Upper lobe of left lung (tissue), 6 donors: ENCODE data around the gene DOHH. TPM values are rescaled to one million over a fixed set of nuclear protein-coding genes. Genes with fewer than 3 reads are reported as not detected.

ENCODE experiments used
- ATAC-seq, 2 donors: fragments of 200-7000 bp; cut with Tn5 transposase; one replicate each; pipeline ENCODE4 v1.9.1; 2022; ENCODE audit warnings: mild to moderate bottlenecking in 2 of 2, moderate library complexity in 2 of 2; ENCODE audit not compliant: low FRiP score in 2 of 2
- DNase-seq, 2 donors: peaks; one replicate each; pipeline ENCODE4 v3.0.0-alpha.2; 2019 to 2020
- H3K27ac ChIP-seq, 4 donors: fragments of 200-600 bp; sonication (generic); one replicate each; pipeline ENCODE4 v1.5.1; 2016 to 2019
- H3K27me3 ChIP-seq, 4 donors: fragments of 200-600 bp; sonication (generic); one replicate each; pipeline ENCODE4 v1.5.1; 2017 to 2019
- H3K36me3 ChIP-seq, 4 donors: fragments of 200-600 bp; sonication (generic); one replicate each; pipeline ENCODE4 v1.5.1; 2016 to 2019
- H3K4me1 ChIP-seq, 4 donors: fragments of 200-600 bp; sonication (generic); one replicate each; pipeline ENCODE4 v1.5.1; 2018 to 2019
- H3K4me3 ChIP-seq, 4 donors: fragments of 200-600 bp; sonication (generic); one replicate each; pipeline ENCODE4 v1.5.1; 2017 to 2019; ENCODE audit warnings: mild to moderate bottlenecking in 2 of 4, moderate library complexity in 1 of 4
- H3K9me3 ChIP-seq, 4 donors: fragments of 200-600 bp; sonication (generic); one replicate each; pipeline ENCODE4 v1.5.1; 2018 to 2019
- CTCF ChIP-seq, 6 experiments: fragments of 450-650 bp in 4 of 6; fragments of 200-600 bp in 2 of 6; sonication (generic) in 2 of 6; IDR thresholded peaks; one replicate each; pipeline ENCODE4 v1.5.1; 2016 to 2019; ENCODE audit warnings: antibody characterized with exemption in 6 of 6
- EP300 ChIP-seq, 4 donors: sonication (generic); formaldehyde crosslinking; IDR thresholded peaks; one replicate each; pipeline ENCODE4 v1.5.1; 2017; ENCODE audit warnings: antibody characterized with exemption in 4 of 4, control low read depth in 2 of 4
- POLR2A ChIP-seq, 4 donors: fragments of 450-650 bp; IDR thresholded peaks; one replicate each; pipeline ENCODE4 v1.5.1; 2016 to 2017; ENCODE audit warnings: antibody characterized with exemption in 4 of 4, mild to moderate bottlenecking in 2 of 4
- POLR2AphosphoS5 ChIP-seq, 2 donors: sonication (generic); formaldehyde crosslinking; IDR thresholded peaks; one replicate each; pipeline ENCODE4 v1.5.1; 2017; ENCODE audit warnings: antibody characterized with exemption in 2 of 2
- WGBS, 2 donors: methylation state at CpG; one replicate each; pipeline ENCODE4 v1.1.5; 2017 to 2018; 5-methylcytosine and 5-hydroxymethylcytosine counted together
- total RNA-seq, 6 donors: library from RNA; depleted of rRNA in 4 of 6; stranded (reverse); fragments of >200 nt in 4 of 6; gene quantifications; one replicate each; pipeline versions ENCODE4 v1.1.0 to v1.2.1, GENCODE V29; 2016 to 2021
- donor health status: DM: no; HTN: no; CAD: no; lungs with moderate emphysema.
- donor health status: DM: no; HTN: yes; CAD: no; lungs with severe emphysema.

The DOHH gene
- total RNA-seq, 6 donors from 2014 or later: 13.3 to 26.8 (median 17.3) TPM

- peaks cover 6 to 15% (median 10%) of the 10 kb centered on the region in 4 donors for H3K4me1 ChIP-seq
- TF ChIP-seq POLR2AphosphoS5 (IDR thresholded peaks at IDR 0.05): no peak
- TF ChIP-seq EP300 (IDR thresholded peaks at IDR 0.05): no peak
- TF ChIP-seq POLR2A (IDR thresholded peaks at IDR 0.05): no peak
- no peak for TF ChIP-seq CTCF (IDR thresholded peaks at IDR 0.05)
- ATAC-seq (no peak), DNase-seq (no peak)
- 86 to 97% methylated on average over 2 of the region's 2 CpGs for WGBS, 2 donors
- no peak overlapping the region for H3K27ac ChIP-seq
- H3K27me3 ChIP-seq: no peaks in the 10 kb centered on the region
- no peaks in the 10 kb centered on the region for H3K9me3 ChIP-seq
- no peak overlapping the region for H3K4me3 ChIP-seq
- peaks cover 3 to 36% (median 23%) of the 10 kb centered on the region in 4 donors for H3K36me3 ChIP-seq
These were observed 18.2 kb upstream of the DOHH start for GRCh38 chr19:3518659-3519058.

GRCh38 chr19:3518255-3518654, 17.8 kb upstream of the DOHH start:
- DNase-seq (peak in 1 of 2 donors; percentile 43), ATAC-seq (no peak)
- H3K4me1 ChIP-seq: peaks cover 6 to 15% (median 10%) of the 10 kb centered on the region in 4 donors
- TF ChIP-seq POLR2A (IDR thresholded peaks at IDR 0.05): no peak
- no peak for TF ChIP-seq POLR2AphosphoS5 (IDR thresholded peaks at IDR 0.05)
- no peak for TF ChIP-seq CTCF (IDR thresholded peaks at IDR 0.05)
- TF ChIP-seq EP300 (IDR thresholded peaks at IDR 0.05): no peak
- WGBS, 2 donors: 86 to 95% methylated on average over 9 to 10 of the region's 10 CpGs
- H3K9me3 ChIP-seq: no peaks in the 10 kb centered on the region
- H3K27me3 ChIP-seq: no peaks in the 10 kb centered on the region
- H3K4me3 ChIP-seq: no peak overlapping the region
- H3K36me3 ChIP-seq: peaks cover 3 to 32% (median 19%) of the 10 kb centered on the region in 4 donors
- no peak overlapping the region for H3K27ac ChIP-seq

GRCh38 chr19:3517638-3518037, 17.2 kb upstream of the DOHH start:
- Histone ChIP-seq H3K27ac (no peak overlapping the region), H3K9me3 (no peaks in the 10 kb centered on the region), H3K4me3 (no peak overlapping the region), H3K27me3 (no peaks in the 10 kb centered on the region), H3K36me3 (peaks cover 0 to 27% (median 15%) of the 10 kb centered on the region in 4 donors), H3K4me1 (peaks cover 6 to 21% (median 10%) of the 10 kb centered on the region in 4 donors)
- no peak for ATAC-seq
- DNase-seq: no peak
- WGBS, 2 donors: 81 to 83% methylated on average over 2 of the region's 2 CpGs
- TF ChIP-seq POLR2AphosphoS5 (IDR thresholded peaks at IDR 0.05) (no peak), EP300 (IDR thresholded peaks at IDR 0.05) (no peak), CTCF (IDR thresholded peaks at IDR 0.05) (no peak), POLR2A (IDR thresholded peaks at IDR 0.05) (no peak)

- DNase-seq: peak in 1 of 2 donors; percentile 56
- Histone ChIP-seq H3K4me3 (no peak overlapping the region), H3K27ac (no peak overlapping the region), H3K36me3 (peaks cover 0 to 20% (median 10%) of the 10 kb centered on the region in 4 donors), H3K27me3 (no peaks in the 10 kb centered on the region), H3K9me3 (no peaks in the 10 kb centered on the region), H3K4me1 (peaks cover 6 to 26% (median 10%) of the 10 kb centered on the region in 4 donors)
- ATAC-seq: no peak
- WGBS, 2 donors: 73 to 83% methylated on average over 3 to 12 of the region's 15 CpGs
- no peak for TF ChIP-seq EP300 (IDR thresholded peaks at IDR 0.05)
- no peak for TF ChIP-seq POLR2AphosphoS5 (IDR thresholded peaks at IDR 0.05)
- TF ChIP-seq CTCF (IDR thresholded peaks at IDR 0.05): no peak
- no peak for TF ChIP-seq POLR2A (IDR thresholded peaks at IDR 0.05)
These were observed 16.3 kb upstream of the DOHH start for GRCh38 chr19:3516675-3517207.

GRCh38 chr19:3515891-3516422, 15.5 kb upstream of the DOHH start:
- Histone ChIP-seq H3K36me3 (peaks cover 0 to 20% (median 11%) of the 10 kb centered on the region in 4 donors), H3K4me1 (peaks cover 6 to 26% (median 10%) of the 10 kb centered on the region in 4 donors), H3K4me3 (no peak overlapping the region), H3K27me3 (no peaks in the 10 kb centered on the region), H3K27ac (no peak overlapping the region), H3K9me3 (no peaks in the 10 kb centered on the region)
- TF ChIP-seq POLR2A (IDR thresholded peaks at IDR 0.05): no peak
- no peak for TF ChIP-seq CTCF (IDR thresholded peaks at IDR 0.05)
- 80 to 84% methylated on average over 15 of the region's 15 CpGs for WGBS, 2 donors
- DNase-seq (peak in 1 of 2 donors; percentile 32), ATAC-seq (no peak)
